HFF-Myc (cell line): ENCODE results near the gene TSPOAP1.

Experiments used
- DNase-seq: peaks from one replicate; pipeline ENCODE4 v3.0.0-alpha.2; 2011; ENCODE audit warnings: low read depth; ENCODE audit errors: extremely low read depth
- H3K4me3 ChIP-seq: replicated peaks from 2 replicates; pipeline ENCODE4 v1.5.1; 2011; ENCODE audit warnings: low read depth, mild to moderate bottlenecking, control low read depth, low read length
- CTCF ChIP-seq: IDR thresholded peaks from 2 replicates; pipeline ENCODE4 v1.5.1; 2012; ENCODE audit warnings: mild to moderate bottlenecking, low read depth, low read length, control low read depth; ENCODE audit errors: missing control alignments

TSPOAP1 gene

GRCh38 chr17:58319173-58320162 is 9.1 kb downstream of the TSPOAP1 start:
- TF ChIP-seq CTCF, result no peak
- DNase-seq, result no peak
- H3K4me3 ChIP-seq, result no peak overlapping the region

GRCh38 chr17:58318627-58319172 is 9.9 kb downstream of the TSPOAP1 start:
- no peak overlapping the region for H3K4me3 ChIP-seq
- no peak for TF ChIP-seq CTCF
- DNase-seq, result no peak

GRCh38 chr17:58318065-58318481 is 10.5 kb downstream of the TSPOAP1 start:
- H3K4me3 ChIP-seq, result no peak overlapping the region
- TF ChIP-seq CTCF, result no peak
- no peak for DNase-seq

- TF ChIP-seq CTCF, result peak; percentile 80
These were observed 11.1 kb downstream of the TSPOAP1 start for GRCh38 chr17:58317421-58318064.

GRCh38 chr17:58316260-58316960 is 12.2 kb downstream of the TSPOAP1 start:
- H3K4me3 ChIP-seq, result no peak overlapping the region
- DNase-seq, result no peak
- TF ChIP-seq CTCF, result no peak

More at GRCh38 chr17:58317421-58318064, 11.1 kb downstream of the TSPOAP1 start:
- peak; percentile 29 for DNase-seq
- no peak overlapping the region for H3K4me3 ChIP-seq

GRCh38 chr17:58315750-58316149 is 12.8 kb downstream of the TSPOAP1 start:
- no peak for TF ChIP-seq CTCF
- H3K4me3 ChIP-seq, result no peak overlapping the region
- DNase-seq, result no peak
